Activated CD4-positive, alpha-beta T cell treated with anti-CD3 and anti-CD28 coated beads, Interleukin-2, amount 50 U/mL, for 48 hours (primary cell): ENCODE measurements around the gene COPZ1.
A peak's percentile ranks its signal among the peaks of the same experiment; 100 is the strongest.

ENCODE experiments used
- DNase-seq, 2 experiments: peaks; one replicate each; pipeline ENCODE4 v3.0.0-alpha.2; 2020

The COPZ1 gene

DNA sequence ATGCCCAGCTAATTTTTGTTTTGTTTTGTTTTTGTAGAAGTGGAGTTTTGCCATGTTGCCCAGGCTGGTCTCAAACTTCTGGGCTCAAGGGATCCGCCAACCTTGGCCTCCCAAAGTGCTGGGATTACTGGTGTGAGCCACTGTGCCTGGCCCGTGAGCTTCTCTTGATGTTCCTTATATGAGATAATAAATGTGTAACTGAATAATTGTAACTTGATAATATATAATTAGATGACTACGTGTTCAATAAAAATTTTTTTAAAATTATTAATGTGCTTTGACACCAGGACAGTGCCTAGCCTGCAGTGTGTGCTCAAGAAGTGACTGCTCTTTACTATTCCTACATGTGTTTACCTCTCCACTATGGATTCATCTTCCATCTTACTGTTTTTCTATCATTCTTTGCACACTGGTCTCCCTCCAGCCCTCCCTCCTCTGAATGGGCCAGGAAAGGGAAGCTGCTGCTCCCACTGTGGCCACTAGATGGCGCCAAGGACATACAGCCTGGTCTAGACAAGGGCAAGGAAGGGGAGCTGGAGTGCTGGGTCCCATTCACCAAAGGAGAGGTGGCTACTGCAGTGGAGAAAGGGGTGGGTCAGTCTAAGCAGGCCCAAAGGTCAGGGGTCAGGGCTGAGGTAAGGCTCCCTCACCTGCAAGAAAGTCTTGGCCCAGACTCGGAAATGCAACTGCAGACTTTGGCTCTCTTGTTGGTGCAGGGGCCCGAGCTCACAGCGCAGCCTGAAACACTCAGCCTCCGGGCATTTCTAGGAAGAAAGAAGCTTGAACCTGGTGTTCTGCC, 74.3 kb downstream of the COPZ1 start:
- peak; percentile 92 to 93 for DNase-seq

- DNase-seq: no peak
Observed at GRCh38 chr12:54401119-54401518, 76.2 kb downstream of the COPZ1 start.
